ENCODE data around the gene ZRANB1. TPM values are rescaled to one million over a fixed set of nuclear protein-coding genes. Genes with fewer than 3 reads are reported as not detected.

ZRANB1 gene
- total RNA-seq, 1 experiment from 2014 or later, result 12.2 TPM

- in situ Hi-C loops (cut with HindIII; ENCODE audit: low pct_unique_long_range_greater_than_20kb, low sequenced_read_pairs), result no loop called here
- no peak for DNase-seq (ENCODE audit: low read depth)
Observed at GRCh38 chr10:125010362-125010761, 68.4 kb downstream of the ZRANB1 start.

DNA sequence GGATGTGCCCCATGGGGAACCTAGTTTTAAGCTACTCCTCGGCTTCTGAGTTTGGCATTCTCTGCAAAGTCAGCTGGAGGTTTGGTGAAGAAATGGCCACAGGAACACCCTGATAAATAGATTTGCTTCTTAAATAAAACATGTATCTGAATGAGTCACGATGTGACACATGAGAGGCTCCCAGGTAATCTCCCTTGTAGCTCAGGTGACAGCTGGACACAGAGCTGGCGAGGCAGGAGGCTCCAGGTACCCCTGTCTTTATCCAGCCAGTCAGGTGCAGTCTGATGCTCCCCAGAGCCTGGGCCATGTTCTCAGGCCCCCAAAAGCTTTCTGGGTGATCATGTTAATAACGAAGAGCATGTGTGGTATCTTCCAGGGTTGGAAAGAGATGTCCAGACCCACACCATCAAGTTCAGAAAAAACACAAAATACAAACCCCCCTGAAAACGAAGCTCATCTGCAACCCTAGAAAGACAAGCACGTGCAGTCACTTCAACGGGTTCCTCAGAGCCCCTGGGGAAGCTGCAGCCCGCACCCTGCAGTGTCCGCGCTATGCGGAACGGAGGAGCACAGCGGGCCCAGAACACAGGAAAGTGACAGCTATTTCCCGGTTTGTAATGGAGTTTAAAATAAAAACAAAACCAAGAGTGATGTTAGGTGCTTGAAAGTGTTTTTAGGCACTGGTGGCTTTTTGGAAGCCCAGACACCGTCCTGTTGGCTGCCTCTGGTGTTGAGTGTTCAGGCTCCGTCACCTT is 69.4 kb downstream of the ZRANB1 start:
- in situ Hi-C loops (cut with HindIII; ENCODE audit: low pct_unique_long_range_greater_than_20kb, low sequenced_read_pairs), result no loop called here
- no peak for DNase-seq (ENCODE audit: low read depth)

- in situ Hi-C loops (cut with HindIII; ENCODE audit: low pct_unique_long_range_greater_than_20kb, low sequenced_read_pairs), result no loop called here
- no peak for DNase-seq (ENCODE audit: low read depth)
Observed at GRCh38 chr10:125011926-125012705, 70.2 kb downstream of the ZRANB1 start.

DNA sequence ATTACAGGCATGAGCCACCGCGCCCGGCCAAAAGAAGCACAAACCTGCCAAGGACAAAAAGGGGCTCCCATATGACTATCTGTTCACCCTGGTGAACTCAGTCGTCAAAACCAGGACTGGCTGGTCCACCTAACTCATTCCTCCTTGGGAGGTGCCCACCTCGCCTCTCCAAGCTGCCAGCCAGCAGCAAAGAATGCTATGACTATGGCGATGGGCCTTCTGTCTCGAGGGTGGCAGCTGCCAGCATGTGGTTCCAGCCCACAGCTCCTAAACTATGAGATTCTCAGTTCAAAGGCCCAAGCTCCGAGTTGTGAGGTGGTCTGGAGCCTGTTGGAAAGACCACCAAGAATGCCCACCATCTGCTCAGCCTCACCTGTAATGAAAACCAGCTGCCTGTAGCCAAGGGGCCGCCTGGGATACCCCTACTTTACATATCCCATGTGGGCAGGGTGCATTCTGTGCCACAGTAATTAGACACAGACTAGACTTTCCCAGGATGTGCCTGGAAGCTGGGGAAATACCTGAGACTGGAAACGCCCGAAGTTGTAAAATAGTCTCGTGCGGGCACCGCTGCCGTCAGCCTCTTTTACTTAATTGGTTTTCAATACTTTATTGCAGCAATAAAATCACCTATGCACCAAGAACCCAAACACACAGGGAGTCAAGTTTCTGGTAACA is 71.1 kb downstream of the ZRANB1 start:
- DNase-seq (ENCODE audit: low read depth), result no peak
- in situ Hi-C loops (cut with HindIII; ENCODE audit: low pct_unique_long_range_greater_than_20kb, low sequenced_read_pairs), result no loop called here

DNA sequence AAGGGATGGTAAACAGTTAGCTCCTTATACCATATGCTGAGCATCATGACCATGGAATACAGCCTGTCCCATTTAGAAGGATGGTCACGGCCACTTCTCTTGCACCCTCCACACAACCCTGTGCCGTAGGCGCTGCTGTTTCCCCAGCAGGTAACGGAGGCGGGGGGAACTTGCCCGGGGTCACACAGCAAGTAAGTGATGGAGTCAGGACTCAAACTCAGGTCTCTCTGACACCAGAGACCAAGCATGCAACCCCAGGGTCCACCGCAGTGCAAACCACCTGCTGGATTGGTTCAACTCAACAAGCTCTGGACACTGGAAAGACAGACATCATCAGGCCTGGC is 71.6 kb downstream of the ZRANB1 start:
- DNase-seq (ENCODE audit: low read depth), result no peak
- in situ Hi-C loops (cut with HindIII; ENCODE audit: low pct_unique_long_range_greater_than_20kb, low sequenced_read_pairs), result no loop called here

GRCh38 chr10:125014086-125014830 is 72.3 kb downstream of the ZRANB1 start:
- in situ Hi-C loops (cut with HindIII; ENCODE audit: low pct_unique_long_range_greater_than_20kb, low sequenced_read_pairs), result no loop called here
- DNase-seq (ENCODE audit: low read depth), result no peak

DNA sequence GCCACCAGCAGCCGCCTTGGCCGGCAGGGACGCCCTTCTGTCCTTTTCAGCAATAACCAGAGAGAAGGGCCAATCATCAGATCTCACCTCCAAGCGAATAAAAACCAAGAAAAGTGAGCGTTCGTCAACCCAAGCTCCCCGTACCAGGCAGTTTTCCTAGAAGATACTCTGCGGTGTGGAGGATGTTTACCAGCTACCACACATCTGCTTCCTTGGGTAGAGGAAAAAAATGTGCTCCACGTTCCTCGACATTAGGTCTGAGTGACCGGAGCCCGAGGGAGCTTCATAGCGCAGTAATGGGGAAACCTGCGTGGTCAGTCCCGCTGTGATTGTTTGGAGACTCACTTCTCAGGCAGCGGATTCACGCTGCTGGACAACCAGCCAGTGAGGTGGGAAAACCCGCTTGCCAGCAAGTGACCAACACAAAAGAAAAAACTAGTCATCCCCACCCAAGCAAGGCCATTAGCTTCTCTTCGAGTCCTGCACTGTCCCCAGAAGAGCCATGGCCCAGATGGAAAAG is 73.0 kb downstream of the ZRANB1 start:
- in situ Hi-C loops (cut with HindIII; ENCODE audit: low pct_unique_long_range_greater_than_20kb, low sequenced_read_pairs), result no loop called here

DNA sequence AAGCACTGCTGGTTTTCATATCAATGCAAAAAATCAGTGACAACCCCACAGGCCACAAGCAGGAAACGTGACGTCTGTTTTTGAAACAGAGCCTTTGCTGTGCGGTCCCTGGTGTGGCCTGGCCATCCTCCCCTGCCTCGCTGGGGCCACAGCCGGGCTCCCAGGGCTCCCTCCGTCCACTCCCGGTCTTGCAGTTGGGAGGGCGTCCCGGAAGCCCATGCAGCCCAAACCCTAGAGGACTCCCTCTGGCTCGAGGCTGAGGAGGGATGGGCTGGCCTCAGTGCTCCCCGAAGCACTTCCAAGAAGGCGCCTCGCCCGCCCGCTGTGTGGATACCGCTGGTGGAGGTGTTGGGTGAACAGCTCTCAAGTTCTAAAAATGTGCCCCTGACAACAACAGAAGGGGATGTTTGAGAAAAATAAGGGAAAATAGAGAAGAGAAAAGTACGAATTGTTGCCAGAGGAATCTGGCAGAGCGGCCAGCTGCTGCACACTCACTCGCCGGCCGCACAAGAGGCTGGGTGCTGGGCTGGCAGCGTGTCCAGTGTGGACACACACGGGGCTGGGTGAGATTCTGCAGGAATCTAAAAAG is 73.5 kb downstream of the ZRANB1 start:
- DNase-seq (ENCODE audit: low read depth), result no peak
- in situ Hi-C loops (cut with HindIII; ENCODE audit: low pct_unique_long_range_greater_than_20kb, low sequenced_read_pairs), result no loop called here

More for the DNA sequence above, 73.0 kb downstream of the ZRANB1 start:
- no peak for DNase-seq (ENCODE audit: low read depth)

DNA sequence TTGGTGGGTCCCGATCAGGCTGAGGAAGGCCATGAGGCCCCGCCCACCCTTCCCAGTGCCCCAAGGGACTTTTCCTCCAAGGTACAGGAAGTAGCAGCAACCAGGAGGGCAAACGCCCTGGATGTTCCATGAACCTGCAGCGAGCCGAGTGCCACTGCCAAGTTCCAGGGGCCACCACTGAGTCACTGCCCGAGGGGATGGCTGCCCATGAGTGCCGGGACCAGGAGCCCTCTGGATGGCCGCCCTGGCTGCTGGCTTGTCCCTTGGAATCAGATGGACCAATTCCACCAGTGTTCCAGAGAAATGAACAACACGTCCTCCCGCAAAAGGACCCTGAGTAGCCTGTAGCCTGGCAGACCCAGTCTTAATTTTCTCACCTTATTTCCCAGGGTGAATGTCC is 74.2 kb downstream of the ZRANB1 start:
- no peak for DNase-seq (ENCODE audit: low read depth)
- in situ Hi-C loops (cut with HindIII; ENCODE audit: low pct_unique_long_range_greater_than_20kb, low sequenced_read_pairs), result no loop called here

- in situ Hi-C loops (cut with HindIII; ENCODE audit: low pct_unique_long_range_greater_than_20kb, low sequenced_read_pairs), result no loop called here
- no peak for DNase-seq (ENCODE audit: low read depth)
Observed at GRCh38 chr10:125016611-125017202, 74.8 kb downstream of the ZRANB1 start.

DNA sequence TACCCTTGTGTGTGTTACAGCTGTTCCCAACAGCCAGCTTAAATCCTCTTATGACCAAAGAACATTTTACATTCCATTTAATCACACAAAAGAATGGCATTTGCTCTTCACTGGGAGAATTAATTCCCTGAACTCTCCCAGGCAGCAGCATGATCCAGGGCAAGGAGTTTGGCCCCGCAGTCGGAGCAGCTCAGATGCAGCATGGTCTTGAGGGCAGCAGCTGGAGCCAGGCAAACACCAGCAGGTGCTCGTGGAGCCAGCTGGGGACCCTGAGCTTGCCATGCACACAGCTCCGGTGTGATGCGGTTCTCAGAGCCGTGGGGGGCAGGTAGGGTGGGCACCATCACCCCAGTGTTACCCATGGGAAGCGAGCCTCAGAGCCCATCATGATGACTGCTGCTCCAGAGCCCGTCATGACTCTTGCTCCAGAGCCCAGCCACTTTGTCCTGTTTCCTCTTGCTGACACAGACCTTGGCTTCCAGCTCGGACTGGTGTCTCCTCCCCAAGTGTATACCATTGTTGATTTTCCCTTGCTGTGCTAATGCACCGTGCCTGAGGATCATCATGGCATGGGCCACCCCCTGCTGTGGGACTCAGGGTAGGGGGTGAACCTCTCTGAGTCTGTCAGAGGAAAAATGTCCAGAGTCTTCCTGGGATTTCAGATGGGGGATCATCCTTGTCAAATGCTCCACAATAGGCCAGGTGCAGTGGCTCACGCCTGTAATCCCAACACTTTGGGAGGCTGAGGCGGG is 75.8 kb downstream of the ZRANB1 start:
- in situ Hi-C loops (cut with HindIII; ENCODE audit: low pct_unique_long_range_greater_than_20kb, low sequenced_read_pairs), result no loop called here
- DNase-seq (ENCODE audit: low read depth), result no peak

DNA sequence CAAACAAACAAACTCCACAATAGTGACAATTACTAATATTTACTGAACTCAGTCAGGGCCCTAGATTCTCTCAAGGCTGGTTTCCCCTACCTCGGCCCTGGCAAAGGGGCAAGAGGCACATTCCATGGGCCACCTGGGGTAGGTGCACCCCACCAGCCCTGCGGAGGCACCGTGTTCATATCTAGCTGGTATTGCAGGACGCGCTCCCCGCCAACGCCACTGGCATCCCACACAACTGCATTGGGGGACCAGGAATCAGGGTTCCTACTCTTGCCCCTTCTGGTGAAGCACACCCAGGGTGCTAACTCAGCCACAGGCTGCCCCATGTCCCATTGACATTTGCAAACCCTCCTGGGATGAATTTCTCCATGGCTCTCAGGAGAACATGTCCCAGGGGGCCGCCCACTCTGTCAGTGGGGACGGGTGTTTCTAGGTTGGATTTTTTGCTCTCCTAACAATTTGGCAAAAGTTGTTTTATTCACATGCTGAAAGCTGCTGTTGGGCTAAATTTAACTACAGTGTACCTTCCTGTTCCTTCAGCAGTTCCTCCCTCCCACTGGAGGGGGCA is 76.7 kb downstream of the ZRANB1 start:
- in situ Hi-C loops (cut with HindIII; ENCODE audit: low pct_unique_long_range_greater_than_20kb, low sequenced_read_pairs), result no loop called here
- no peak for DNase-seq (ENCODE audit: low read depth)

DNA sequence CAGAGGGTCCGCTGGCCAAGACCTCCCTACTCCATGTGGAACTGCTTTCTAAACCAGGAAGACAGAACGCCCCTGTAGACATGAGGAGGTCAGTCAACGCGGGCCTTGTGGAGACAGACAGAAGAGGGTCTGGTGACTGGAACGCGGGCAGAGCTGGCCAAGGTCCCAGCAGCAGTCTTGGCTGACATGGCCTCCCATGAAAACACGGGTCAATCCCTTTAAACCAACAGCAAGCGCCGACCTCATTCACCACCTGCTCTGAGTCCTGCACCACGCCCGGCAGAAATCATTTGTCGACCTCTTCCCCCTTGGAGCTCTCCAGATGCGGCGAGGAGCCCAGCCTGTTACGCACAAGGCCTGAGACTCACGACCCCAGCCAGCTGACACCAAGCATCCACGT is 78.5 kb downstream of the ZRANB1 start:
- in situ Hi-C loops (cut with HindIII; ENCODE audit: low pct_unique_long_range_greater_than_20kb, low sequenced_read_pairs), result no loop called here
- DNase-seq (ENCODE audit: low read depth), result no peak

GRCh38 chr10:125020871-125021270 is 78.9 kb downstream of the ZRANB1 start:
- no peak for DNase-seq (ENCODE audit: low read depth)
- in situ Hi-C loops (cut with HindIII; ENCODE audit: low pct_unique_long_range_greater_than_20kb, low sequenced_read_pairs), result no loop called here

GRCh38 chr10:125021686-125022344 is 79.9 kb downstream of the ZRANB1 start:
- no peak for DNase-seq (ENCODE audit: low read depth)
- in situ Hi-C loops (cut with HindIII; ENCODE audit: low pct_unique_long_range_greater_than_20kb, low sequenced_read_pairs), result no loop called here

DNA sequence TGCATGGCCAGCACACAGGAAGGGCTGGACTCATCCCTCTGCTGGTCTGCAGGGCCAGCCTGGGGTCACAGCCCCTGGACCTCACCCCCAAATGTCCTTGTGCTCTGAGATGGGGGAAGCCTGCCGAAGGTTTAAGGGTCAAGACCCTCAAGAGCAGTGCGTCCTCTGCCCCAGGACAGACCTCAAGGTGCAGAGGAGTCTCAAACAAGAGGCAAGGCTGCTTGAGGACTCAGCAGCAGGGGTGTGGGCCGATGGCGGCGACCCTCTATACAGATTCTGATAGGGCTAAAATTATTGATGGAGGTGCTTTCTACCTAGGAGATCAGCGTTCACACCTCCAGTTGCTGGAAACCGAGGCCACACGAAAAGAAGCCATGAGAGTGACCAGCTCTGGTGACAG is 80.7 kb downstream of the ZRANB1 start:
- in situ Hi-C loops (cut with HindIII; ENCODE audit: low pct_unique_long_range_greater_than_20kb, low sequenced_read_pairs), result no loop called here
- no peak for DNase-seq (ENCODE audit: low read depth)

Measured in Caki2 (cell line).